ENCODE measurements around the gene PIGT.

PIGT gene

GRCh38 chr20:45432294-45432693 is 16.4 kb downstream of the PIGT start:
- DNase-seq, result no peak

GRCh38 chr20:45433316-45433715 is 17.4 kb downstream of the PIGT start:
- DNase-seq, result no peak

GRCh38 chr20:45433976-45434375 is 18.0 kb downstream of the PIGT start:
- DNase-seq, result no peak

- peak; percentile 95 for DNase-seq
Observed at GRCh38 chr20:45436732-45437485, 21.0 kb downstream of the PIGT start.

GRCh38 chr20:45440424-45440823 is 24.5 kb downstream of the PIGT start:
- DNase-seq, result no peak

- no peak for DNase-seq
Observed at GRCh38 chr20:45440891-45441685, 25.1 kb downstream of the PIGT start.

GRCh38 chr20:45441746-45442145 is 25.8 kb downstream of the PIGT start:
- DNase-seq, result no peak

- DNase-seq, result peak; percentile 32
Observed at GRCh38 chr20:45444050-45444449, 28.1 kb downstream of the PIGT start.

- peak; percentile 77 for DNase-seq
Observed at GRCh38 chr20:45445805-45446562, 30.0 kb downstream of the PIGT start.

- DNase-seq, result peak; percentile 45
Observed at GRCh38 chr20:45448270-45448669, 32.3 kb downstream of the PIGT start.

GRCh38 chr20:45449528-45449927 is 33.6 kb downstream of the PIGT start:
- DNase-seq, result no peak

GRCh38 chr20:45450097-45450818 is 34.3 kb downstream of the PIGT start:
- DNase-seq, result peak; percentile 84

- no peak for DNase-seq
Observed at GRCh38 chr20:45452238-45452637, 36.3 kb downstream of the PIGT start.

GRCh38 chr20:45452772-45453691 is 37.1 kb downstream of the PIGT start:
- no peak for DNase-seq

GRCh38 chr20:45456632-45457031 is 40.7 kb downstream of the PIGT start:
- peak; percentile 92 for DNase-seq

GRCh38 chr20:45459606-45460005 is 43.7 kb downstream of the PIGT start:
- DNase-seq, result peak; percentile 44

GRCh38 chr20:45461225-45461624 is 45.3 kb downstream of the PIGT start:
- no peak for DNase-seq

- no peak for DNase-seq
Observed at GRCh38 chr20:45462711-45463509, 47.0 kb downstream of the PIGT start.

GRCh38 chr20:45463709-45464108 is 47.8 kb downstream of the PIGT start:
- no peak for DNase-seq

GRCh38 chr20:45465491-45466266 is 49.7 kb downstream of the PIGT start:
- DNase-seq, result no peak

Data from DMS53 (cell line).